ENCODE data around the gene CLEC20A.

The CLEC20A gene

GRCh38 chr1:178504286-178504685, 7.5 kb upstream of the CLEC20A start:
- no peak for TF ChIP-seq ZBTB7A (IDR thresholded peaks at IDR 0.05; ENCODE audit: low read depth)

DNA sequence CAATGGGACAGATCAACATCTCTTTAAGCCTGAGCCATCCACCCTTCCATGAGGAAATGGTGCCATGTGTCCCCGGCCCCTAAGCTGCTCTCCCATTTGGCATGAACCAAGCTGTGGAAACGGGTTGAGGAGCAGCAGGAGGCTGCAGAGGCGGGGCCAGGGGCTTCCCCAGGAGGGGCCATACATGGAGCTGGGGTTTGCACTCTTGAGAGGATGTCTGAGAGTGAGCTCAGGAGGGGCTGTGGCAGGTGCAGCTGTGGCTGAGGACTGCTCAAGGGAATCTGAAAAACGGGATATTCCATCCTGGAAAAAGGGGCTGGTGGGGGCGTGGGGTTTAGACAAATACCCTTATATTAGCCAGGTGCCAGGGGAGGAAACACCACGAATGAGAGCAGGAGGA, 7.1 kb upstream of the CLEC20A start:
- TF ChIP-seq FOXM1 (IDR thresholded peaks at IDR 0.05; ENCODE audit: borderline replicate concordance, low read depth) (no peak), YY1 (IDR thresholded peaks at IDR 0.05; ENCODE audit: low read depth) (no peak), CREB1 (IDR thresholded peaks at IDR 0.05; ENCODE audit: low read depth) (no peak), MAX (IDR thresholded peaks at IDR 0.05) (no peak)

GRCh38 chr1:178502856-178503255, 6.1 kb upstream of the CLEC20A start:
- TF ChIP-seq MAX (IDR thresholded peaks at IDR 0.05): no peak

DNA sequence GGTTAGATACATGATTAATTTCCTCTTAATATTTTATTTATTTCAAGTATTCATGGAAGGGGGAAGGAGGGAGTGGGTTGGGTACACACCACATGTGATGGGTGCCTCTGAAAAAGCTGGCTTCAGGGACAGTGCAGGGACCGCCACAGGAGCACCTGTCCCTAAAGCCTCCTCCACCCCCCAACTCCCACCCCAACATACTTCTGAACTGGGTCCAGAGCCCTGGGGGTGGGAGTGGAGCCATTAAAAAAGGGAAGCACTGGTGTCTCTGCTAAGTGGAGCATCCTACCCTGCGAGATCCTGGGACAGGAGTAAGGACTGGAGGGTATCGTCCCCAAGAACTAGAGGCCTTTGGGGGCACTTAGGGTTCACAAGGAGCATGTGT, 5.6 kb upstream of the CLEC20A start:
- no peak for TF ChIP-seq CEBPB (IDR thresholded peaks at IDR 0.05)
- no peak for TF ChIP-seq NFIC (IDR thresholded peaks at IDR 0.05)
- TF ChIP-seq RAD21 (IDR thresholded peaks at IDR 0.05; ENCODE audit: low read depth): no peak
- TF ChIP-seq CREB1 (IDR thresholded peaks at IDR 0.05; ENCODE audit: low read depth): no peak

GRCh38 chr1:178501705-178502329, 5.1 kb upstream of the CLEC20A start:
- TF ChIP-seq CREB1 (IDR thresholded peaks at IDR 0.05; ENCODE audit: low read depth) (no peak), YY1 (IDR thresholded peaks at IDR 0.05; ENCODE audit: low read depth) (no peak), RAD21 (IDR thresholded peaks at IDR 0.05; ENCODE audit: low read depth) (peak; percentile 87), EP300 (IDR thresholded peaks at IDR 0.05; ENCODE audit: borderline replicate concordance) (no peak), TCF12 (IDR thresholded peaks at IDR 0.05; ENCODE audit: low read depth) (no peak), EGR1 (IDR thresholded peaks at IDR 0.05) (no peak), MAX (IDR thresholded peaks at IDR 0.05) (no peak), REST (IDR thresholded peaks at IDR 0.05; ENCODE audit: low read depth) (no peak), TEAD4 (IDR thresholded peaks at IDR 0.05) (peak; percentile 37; the same call in 1 of the 2 replicates)
- TF ChIP-seq, protein P1, sequence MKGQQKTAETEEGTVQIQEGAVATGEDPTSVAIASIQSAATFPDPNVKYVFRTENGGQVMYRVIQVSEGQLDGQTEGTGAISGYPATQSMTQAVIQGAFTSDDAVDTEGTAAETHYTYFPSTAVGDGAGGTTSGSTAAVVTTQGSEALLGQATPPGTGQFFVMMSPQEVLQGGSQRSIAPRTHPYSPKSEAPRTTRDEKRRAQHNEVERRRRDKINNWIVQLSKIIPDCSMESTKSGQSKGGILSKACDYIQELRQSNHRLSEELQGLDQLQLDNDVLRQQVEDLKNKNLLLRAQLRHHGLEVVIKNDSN (IDR thresholded peaks at IDR 0.05): no peak

DNA sequence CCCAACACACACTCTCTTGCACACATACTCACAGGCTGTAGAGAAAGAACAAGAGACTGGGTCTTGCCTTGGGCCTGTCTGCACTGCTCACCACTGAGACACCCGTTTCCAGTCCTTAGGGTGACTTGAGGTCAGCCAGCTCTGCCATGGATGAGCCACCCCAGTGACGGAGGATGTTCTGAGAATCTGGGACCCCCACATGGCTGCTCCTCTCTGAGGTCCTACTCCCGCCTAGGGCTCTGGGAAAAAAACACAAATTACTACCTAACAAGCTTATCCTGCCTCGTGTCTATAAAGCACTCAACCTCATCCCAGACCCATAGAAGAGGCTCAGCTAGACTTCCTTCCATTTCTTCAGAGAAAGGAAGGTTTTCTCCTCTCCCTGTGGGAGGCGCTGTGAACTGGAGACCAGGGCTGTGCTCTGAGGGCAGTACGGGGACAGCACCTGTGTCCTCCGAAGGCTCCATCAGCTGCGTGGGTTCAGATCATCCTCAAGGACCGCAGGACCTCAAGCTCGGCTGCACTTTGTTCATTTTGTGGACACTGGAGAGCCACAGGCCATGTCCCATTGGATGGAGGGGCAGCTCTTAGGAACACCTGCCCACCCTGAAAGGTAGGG, 4.3 kb upstream of the CLEC20A start:
- TF ChIP-seq EP300 (IDR thresholded peaks at IDR 0.05; ENCODE audit: borderline replicate concordance) (no peak), ZBTB7A (IDR thresholded peaks at IDR 0.05; ENCODE audit: low read depth) (no peak)

DNA sequence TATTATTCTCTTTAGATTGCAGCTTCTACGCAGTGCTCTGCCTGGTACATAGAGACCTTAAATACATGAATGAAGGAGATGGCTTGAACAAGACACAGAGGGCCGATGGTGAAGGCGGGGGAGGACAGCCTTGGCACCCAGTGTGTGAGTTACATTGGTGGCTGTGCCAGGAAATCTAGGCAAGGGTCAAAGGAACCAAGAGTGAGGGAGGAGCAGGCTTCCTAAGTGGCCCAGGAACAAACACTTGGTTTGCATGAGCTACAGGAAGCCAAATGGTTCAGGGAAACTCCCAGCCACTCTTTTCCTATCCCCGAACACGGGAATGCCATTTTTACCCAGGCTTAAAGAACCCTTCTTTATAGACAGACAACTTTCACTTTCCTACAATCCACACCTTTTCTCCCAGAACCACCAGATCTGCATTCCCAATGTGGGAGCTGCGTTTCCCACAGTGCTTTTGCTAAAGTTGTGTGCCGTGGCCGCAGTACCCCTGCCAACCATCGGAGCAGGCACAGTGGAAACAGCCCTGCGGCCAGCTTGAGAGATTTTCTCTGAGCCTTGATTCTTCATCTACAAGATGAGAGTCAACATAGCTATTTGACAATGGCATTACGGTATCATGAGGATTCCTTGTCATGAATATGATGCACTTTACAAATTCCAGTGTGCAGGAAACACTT, 3.5 kb upstream of the CLEC20A start:
- TF ChIP-seq REST (IDR thresholded peaks at IDR 0.05; ENCODE audit: low read depth) (no peak), CEBPB (IDR thresholded peaks at IDR 0.05) (no peak), EP300 (IDR thresholded peaks at IDR 0.05; ENCODE audit: borderline replicate concordance) (no peak), YY1 (IDR thresholded peaks at IDR 0.05; ENCODE audit: low read depth) (no peak), TEAD4 (IDR thresholded peaks at IDR 0.05) (no peak), TCF12 (IDR thresholded peaks at IDR 0.05; ENCODE audit: low read depth) (no peak), TAF1 (IDR thresholded peaks at IDR 0.05; ENCODE audit: low read depth) (no peak), NFIC (IDR thresholded peaks at IDR 0.05) (no peak), FOXM1 (IDR thresholded peaks at IDR 0.05; ENCODE audit: borderline replicate concordance, low read depth) (no peak), MAX (IDR thresholded peaks at IDR 0.05) (no peak), ZBTB7A (IDR thresholded peaks at IDR 0.05; ENCODE audit: low read depth) (no peak), EGR1 (IDR thresholded peaks at IDR 0.05) (no peak), CREB1 (IDR thresholded peaks at IDR 0.05; ENCODE audit: low read depth) (no peak), RAD21 (IDR thresholded peaks at IDR 0.05; ENCODE audit: low read depth) (no peak)
- TF ChIP-seq, protein P1 (IDR thresholded peaks at IDR 0.05): no peak
